M059J (cell line): ENCODE results near the gene GAK. TPM values are rescaled to one million over a fixed set of nuclear protein-coding genes. Genes with fewer than 3 reads are reported as not detected.
"Not testable (repeated sequence)": the region's sequence is repeated elsewhere in the genome, so short reads cannot be mapped to it uniquely, and the experiment has no call there.

Experiments
- DNase-seq: peaks from one replicate; pipeline ENCODE4 v3.0.0-alpha.2; 2012; ENCODE audit warnings: low read depth
- total RNA-seq: library from RNA; depleted of rRNA; stranded (reverse); fragments of >200 nt; shearing (Covaris generic); gene quantifications from 2 replicates; pipeline ENCODE4 v1.2.3, GENCODE V29; 2014; rRNA removed

The GAK gene
- total RNA-seq, result 48.3 and 67.5 TPM in 2 replicates

DNA sequence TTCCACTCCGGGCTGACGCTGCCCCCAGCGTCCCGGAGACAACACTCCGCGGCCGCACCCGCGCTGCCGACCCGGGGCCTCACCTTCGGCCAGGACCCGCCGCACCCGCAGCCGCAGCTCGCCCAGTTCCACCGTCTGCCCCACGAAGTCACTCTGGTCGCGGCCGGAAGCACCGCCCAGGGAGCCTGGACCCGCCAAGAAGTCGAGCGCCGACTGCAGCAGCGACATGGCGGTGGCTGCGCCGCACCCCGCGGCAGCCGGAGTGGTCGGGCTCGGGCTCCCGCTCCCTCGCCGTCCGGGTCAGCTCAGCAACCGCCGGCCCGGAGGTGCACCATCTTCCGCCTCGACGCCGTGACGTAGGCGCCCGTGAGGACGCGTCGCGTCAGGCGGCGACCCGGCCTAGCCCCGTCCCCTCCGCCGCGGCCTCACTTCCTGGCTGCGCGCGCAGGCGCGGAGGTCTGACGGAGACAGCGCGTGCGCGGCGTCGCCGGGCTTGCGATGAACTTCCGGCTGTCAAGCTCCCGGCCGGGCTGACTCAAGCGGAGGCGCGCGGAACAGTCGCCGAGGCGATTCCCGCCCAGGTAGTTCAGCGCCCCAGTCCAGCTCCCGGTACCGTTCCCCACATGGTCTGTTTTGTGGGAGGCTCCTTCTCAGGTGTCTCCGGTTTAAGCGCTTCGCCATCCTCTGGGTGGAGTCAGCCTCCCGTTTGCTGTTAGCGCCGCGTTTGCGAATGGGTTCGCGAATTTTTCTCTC, at the start of gene GAK, which contains the start of gene TMEM175:
Gene GAK, minus strand, starts transcription at position 357 of the 753 bp plus-strand sequence. Its CDS starts 129 bp downstream, at position 228.
Gene TMEM175, plus strand, starts transcription at position 501 of the 753 bp plus-strand sequence. CDS start 15,280 bp downstream, outside the sequence.
- DNase-seq, result peak; percentile 92

GRCh38 chr4:978957-979701, 47.0 kb upstream of the GAK start:
- DNase-seq, result no peak

- DNase-seq, result not testable (repeated sequence)
These were observed 43.9 kb upstream of the GAK start for GRCh38 chr4:976016-976415.

DNA sequence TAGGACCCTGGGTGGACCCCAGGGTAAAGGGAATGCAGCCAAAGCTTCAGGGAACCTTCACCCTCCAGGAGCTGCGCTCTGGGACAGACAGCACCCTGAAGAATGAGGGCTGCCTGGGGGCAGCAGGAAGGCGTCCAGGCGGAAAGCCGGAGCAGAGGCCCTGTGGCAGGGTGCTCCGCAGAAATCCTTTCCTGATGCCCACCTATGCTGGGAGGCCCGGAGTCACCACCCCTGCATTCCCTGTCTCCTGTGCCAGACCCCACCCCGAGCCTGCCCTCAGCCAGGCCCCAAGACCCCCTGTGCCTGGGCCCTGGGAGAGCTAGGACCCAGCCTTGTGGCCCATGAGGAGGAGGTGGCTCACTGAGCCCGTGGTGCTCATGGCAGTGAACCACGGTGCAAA, 42.6 kb upstream of the GAK start:
- no peak for DNase-seq

GRCh38 chr4:973431-974397, 41.6 kb upstream of the GAK start, which contains the start of gene DGKQ:
TSS of gene DGKQ (minus strand) at chr4:973569. CDS start at chr4:973482, 87 bp downstream.
- peak; percentile 48 for DNase-seq

- DNase-seq, result peak; percentile 20
These were observed 40.7 kb upstream of the GAK start for GRCh38 chr4:972651-973424.

GRCh38 chr4:971666-972500, 39.8 kb upstream of the GAK start:
- DNase-seq, result no peak

- DNase-seq, result no peak
These were observed 38.9 kb upstream of the GAK start for GRCh38 chr4:970854-971520.

DNA sequence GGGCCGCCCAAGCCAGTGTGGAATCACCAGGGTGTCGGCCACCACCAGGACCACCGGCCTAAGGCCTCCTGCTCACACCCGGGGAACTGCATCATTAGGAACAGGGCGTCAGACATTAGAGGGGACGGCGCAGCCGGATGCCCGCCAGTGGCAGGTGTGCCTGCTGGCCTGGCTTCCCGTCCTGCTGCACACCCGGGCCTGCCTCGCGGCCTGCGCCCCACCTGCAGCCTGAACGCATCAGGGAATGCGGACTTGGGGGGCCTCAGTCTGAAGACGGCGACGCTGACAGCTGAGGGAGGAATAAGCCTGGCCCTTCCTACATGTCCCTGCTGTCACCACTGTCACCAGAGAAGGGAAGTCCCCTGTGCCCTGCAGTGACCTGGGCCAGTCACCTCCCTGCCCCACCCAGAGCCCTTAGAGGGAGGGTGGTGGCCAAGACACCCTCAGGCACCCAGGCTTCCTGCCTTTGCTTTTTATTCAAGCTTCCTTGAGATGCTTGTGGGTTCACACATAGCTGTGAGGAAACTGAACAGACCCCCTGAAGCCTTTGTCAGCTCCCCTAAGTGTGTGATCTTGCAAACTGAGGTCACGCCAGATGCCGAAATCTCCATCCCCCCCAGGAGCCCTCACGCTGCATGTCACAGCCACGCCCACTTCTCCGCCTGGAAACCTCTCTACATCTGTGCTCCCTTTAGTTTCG, 38.1 kb upstream of the GAK start:
- DNase-seq, result no peak

GRCh38 chr4:968621-969394, 36.7 kb upstream of the GAK start:
- DNase-seq, result no peak

GRCh38 chr4:968221-968620, 36.1 kb upstream of the GAK start:
- no peak for DNase-seq

DNA sequence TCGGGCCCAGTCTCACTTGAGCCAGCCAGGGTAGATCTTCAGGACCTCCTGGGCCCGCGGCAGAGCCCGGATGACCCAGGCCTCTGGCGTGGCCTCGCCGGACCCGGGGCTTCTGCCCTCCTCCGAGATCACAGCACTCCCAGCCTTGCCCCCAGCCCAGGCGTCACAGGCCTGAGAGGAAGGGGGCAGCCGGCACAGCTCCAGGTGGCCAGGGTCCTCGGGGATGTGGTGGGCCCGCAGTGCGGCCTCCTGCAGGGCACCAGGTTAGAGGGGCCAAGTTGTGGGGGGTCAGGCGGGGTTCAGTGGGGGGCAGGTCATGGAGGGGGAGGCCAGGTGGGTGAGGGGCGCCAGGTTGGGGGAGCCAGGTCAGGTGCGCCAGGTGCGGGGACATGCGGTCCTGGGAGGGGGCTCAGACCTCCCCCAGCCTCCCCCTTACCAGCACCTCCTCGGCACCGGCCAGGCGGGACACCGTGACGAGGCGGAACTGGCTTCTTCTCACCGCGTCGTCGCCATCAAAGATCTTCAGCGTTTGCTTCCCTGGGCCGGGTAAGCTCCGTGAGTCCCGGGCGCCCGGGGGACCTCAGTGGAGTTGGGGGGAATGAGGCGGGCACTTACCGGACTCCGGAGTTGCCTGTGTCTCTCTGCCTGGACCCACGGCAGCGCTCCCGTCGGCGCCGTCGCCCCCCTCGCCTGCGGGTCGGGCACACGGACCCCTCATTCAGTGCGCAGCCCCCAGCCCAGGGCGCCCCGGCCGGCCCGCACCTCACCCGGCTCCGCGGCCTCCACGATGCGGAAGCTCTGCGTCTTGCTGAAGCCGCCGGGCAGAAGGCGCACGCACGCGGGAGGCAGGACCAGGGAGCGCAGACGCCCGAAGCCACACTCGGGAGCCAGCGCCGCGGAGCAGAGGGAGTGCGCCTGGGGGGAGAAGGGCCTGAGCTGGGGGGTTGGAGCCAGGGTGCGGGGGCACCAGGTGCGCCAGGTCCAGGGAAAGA, 35.3 kb upstream of the GAK start:
- no peak for DNase-seq

DNA sequence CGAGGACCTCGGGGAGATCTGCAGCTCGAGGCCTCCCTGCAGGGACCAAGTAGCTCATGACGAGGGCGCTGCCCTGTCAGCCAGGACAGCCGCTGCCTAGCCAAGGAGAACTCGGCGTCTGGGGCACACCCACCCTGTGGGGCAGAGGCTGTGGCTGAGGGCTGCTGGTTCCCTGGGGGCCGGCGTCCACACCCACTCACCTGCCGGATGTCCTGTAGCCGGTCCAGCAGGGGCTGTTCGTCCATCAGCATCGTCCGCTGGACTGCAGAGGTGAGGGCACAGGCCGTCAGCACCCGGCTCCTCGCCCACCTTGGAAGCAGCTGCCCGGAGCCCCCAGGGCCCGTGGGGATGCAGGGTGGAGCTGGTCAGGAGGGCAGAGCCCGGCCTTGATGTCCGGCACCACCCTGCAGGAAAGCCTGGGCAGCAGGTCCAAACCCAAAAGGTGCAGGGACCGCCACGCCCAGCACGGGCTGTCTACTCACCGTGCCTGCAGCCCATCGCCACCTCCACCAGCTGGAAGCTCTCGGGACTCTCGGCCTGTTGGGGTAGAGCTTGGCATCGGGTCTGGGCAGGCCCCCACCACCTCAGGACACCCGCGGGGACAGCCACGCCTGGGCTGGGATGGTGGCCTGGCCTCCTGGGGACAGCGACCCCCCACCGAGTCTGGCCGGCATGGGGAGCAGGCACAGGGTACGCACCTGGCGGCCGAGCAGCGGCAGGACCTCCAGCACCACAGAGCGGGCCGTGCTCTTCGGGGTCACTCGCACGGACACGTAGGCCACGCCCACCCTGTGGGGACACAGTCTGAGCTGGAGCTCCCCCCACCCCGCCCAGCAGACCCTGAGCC, 34.4 kb upstream of the GAK start:
- no peak for DNase-seq

DNA sequence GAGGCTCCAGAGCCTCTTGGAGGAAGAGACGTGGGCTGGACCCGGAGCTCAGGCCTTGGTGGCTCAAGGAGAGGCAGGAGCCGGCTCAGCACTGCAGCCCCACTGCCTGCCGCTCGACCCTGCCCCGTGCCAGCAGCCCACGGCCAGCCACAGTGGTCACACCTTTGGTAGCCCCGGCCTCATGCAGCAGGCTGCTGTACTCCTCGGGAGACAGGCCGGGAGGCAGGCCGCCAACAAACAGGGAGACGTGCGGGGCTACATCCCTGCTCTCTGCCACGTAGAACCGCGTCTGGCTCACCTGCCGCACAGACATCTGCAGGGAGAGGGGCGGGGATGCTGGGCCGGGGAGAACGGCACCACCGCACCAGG, 33.6 kb upstream of the GAK start:
- DNase-seq, result no peak

- DNase-seq, result no peak
These were observed 33.1 kb upstream of the GAK start for GRCh38 chr4:965048-965765.
